Hepatocyte (in vitro differentiated cells): ENCODE data around the gene DHX58. TPM values are rescaled to one million over a fixed set of nuclear protein-coding genes. Genes with fewer than 3 reads are reported as not detected.

Experiments used
- DNase-seq: peaks from one replicate; pipeline ENCODE4 v3.0.0-alpha.2; 2016; ENCODE audit warnings: low spot score
- H2AFZ ChIP-seq: fragments of 200-600 bp; sonication (generic); 2 replicates; pipeline ENCODE4 v1.6.0; 2016; ENCODE audit warnings: antibody characterized with exemption, mild to moderate bottlenecking
- H3K27ac ChIP-seq: fragments of 200-600 bp; sonication (generic); 2 replicates; pipeline ENCODE4 v1.5.1; 2016; ENCODE audit warnings: mild to moderate bottlenecking
- H3K27me3 ChIP-seq: fragments of 200-600 bp; sonication (generic); 2 replicates; pipeline ENCODE4 v1.6.1; 2016
- H3K36me3 ChIP-seq: fragments of 200-600 bp; sonication (generic); replicated peaks from 2 replicates; pipeline ENCODE4 v1.5.1; 2016; ENCODE audit warnings: low read depth; ENCODE audit not compliant: insufficient read depth
- H3K4me1 ChIP-seq: fragments of 200-600 bp; sonication (generic); 2 replicates; pipeline ENCODE4 v1.5.1; 2016; ENCODE audit warnings: mild to moderate bottlenecking, moderate library complexity; ENCODE audit not compliant: insufficient read depth
- H3K4me2 ChIP-seq: fragments of 200-600 bp; sonication (generic); 2 replicates; pipeline ENCODE4 v1.6.0; 2016
- H3K4me3 ChIP-seq: fragments of 200-600 bp; sonication (generic); 2 replicates; pipeline ENCODE4 v1.5.1; 2016; ENCODE audit warnings: mild to moderate bottlenecking
- H3K79me2 ChIP-seq: fragments of 200-600 bp; sonication (generic); 2 replicates; pipeline ENCODE4 v1.6.0; 2017; ENCODE audit warnings: mild to moderate bottlenecking
- H3K9me2 ChIP-seq: fragments of 200-600 bp; sonication (generic); replicated peaks from 2 replicates; pipeline ENCODE4 v1.6.0; 2017; ENCODE audit warnings: mild to moderate bottlenecking; ENCODE audit not compliant: insufficient read depth
- H3K9me3 ChIP-seq: fragments of 200-600 bp; sonication (generic); 2 replicates; pipeline ENCODE4 v1.5.1; 2016; ENCODE audit warnings: low read depth, mild to moderate bottlenecking
- H4K20me1 ChIP-seq: fragments of 200-600 bp; sonication (generic); 2 replicates; pipeline ENCODE4 v1.6.0; 2016; ENCODE audit warnings: mild to moderate bottlenecking; ENCODE audit not compliant: insufficient read depth, poor library complexity, severe bottlenecking
- EZH2 ChIP-seq: fragments of 200-600 bp; sonication (generic); IDR thresholded peaks from 2 replicates; pipeline ENCODE4 v1.6.1; 2016; ENCODE audit warnings: antibody characterized with exemption, mild to moderate bottlenecking, borderline replicate concordance
- EZH2phosphoT487 ChIP-seq: fragments of 200-600 bp; sonication (generic); IDR thresholded peaks from one replicate; pipeline ENCODE4 v1.6.1; 2018; ENCODE audit warnings: antibody characterized with exemption, mild to moderate bottlenecking, low read depth, moderate library complexity; ENCODE audit not compliant: unreplicated experiment, severe bottlenecking
- WGBS: methylation state at CpG from one replicate; pipeline ENCODE4 v1.1.6; 2016; ENCODE audit warnings: low lambda C conversion rate; ENCODE audit errors: missing lambda C conversion rate; 5-methylcytosine and 5-hydroxymethylcytosine counted together
- polyA plus RNA-seq: library from polyadenylated mRNA; unstranded; fragments of >200 nt; fragmentation: Nextera tagmentation; extraction: Ambion mirVana; gene quantifications from 2 replicates; pipeline ENCODE4 v1.2.1, GENCODE V29; 2016
- total RNA-seq: library from RNA; depleted of rRNA; stranded (reverse); fragments of >200 nt; gene quantifications from 2 replicates; pipeline ENCODE4 v1.2.3, GENCODE V29; 2014
- TF ChIP-seq, protein P1 (sequence below): fragments of 200-600 bp; sonication (generic); IDR thresholded peaks from 2 replicates; pipeline ENCODE4 v1.5.1; 2016; ENCODE audit warnings: antibody characterized with exemption, mild to moderate bottlenecking; ENCODE audit not compliant: poor library complexity

DHX58 gene
- total and polyA plus RNA-seq, 2 experiments from 2014 or later = 1.4 to 1.6 TPM

GRCh38 chr17:42068979-42069378 is 43.5 kb downstream of the DHX58 start:
- no peak overlapping the region for H2AFZ ChIP-seq
- no peak overlapping the region for H3K27ac ChIP-seq
- no peak overlapping the region for H3K4me3 ChIP-seq
- 72% methylated on average over 2 of the region's 3 CpGs for WGBS
- no peaks in the 10 kb centered on the region for H3K9me3 ChIP-seq
- no peak overlapping the region for H3K4me2 ChIP-seq
- no peaks in the 10 kb centered on the region for H4K20me1 ChIP-seq
- no peaks in the 10 kb centered on the region for H3K79me2 ChIP-seq
- TF ChIP-seq EZH2phosphoT487 = no peak
- TF ChIP-seq, protein P1, sequence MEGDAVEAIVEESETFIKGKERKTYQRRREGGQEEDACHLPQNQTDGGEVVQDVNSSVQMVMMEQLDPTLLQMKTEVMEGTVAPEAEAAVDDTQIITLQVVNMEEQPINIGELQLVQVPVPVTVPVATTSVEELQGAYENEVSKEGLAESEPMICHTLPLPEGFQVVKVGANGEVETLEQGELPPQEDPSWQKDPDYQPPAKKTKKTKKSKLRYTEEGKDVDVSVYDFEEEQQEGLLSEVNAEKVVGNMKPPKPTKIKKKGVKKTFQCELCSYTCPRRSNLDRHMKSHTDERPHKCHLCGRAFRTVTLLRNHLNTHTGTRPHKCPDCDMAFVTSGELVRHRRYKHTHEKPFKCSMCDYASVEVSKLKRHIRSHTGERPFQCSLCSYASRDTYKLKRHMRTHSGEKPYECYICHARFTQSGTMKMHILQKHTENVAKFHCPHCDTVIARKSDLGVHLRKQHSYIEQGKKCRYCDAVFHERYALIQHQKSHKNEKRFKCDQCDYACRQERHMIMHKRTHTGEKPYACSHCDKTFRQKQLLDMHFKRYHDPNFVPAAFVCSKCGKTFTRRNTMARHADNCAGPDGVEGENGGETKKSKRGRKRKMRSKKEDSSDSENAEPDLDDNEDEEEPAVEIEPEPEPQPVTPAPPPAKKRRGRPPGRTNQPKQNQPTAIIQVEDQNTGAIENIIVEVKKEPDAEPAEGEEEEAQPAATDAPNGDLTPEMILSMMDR = no peak
- TF ChIP-seq EZH2 = no peak
- no peak for DNase-seq
- no peaks in the 10 kb centered on the region for H3K4me1 ChIP-seq
- H3K9me2 ChIP-seq = no peaks in the 10 kb centered on the region
- no peaks in the 10 kb centered on the region for H3K36me3 ChIP-seq
- H3K27me3 ChIP-seq = peaks cover 26% of the 10 kb centered on the region

GRCh38 chr17:42067371-42068091 is 45.0 kb downstream of the DHX58 start:
- DNase-seq = peak; percentile 64
- H3K27me3 ChIP-seq = peaks cover 14% of the 10 kb centered on the region
- H3K4me1 ChIP-seq = no peaks in the 10 kb centered on the region
- H3K27ac ChIP-seq = no peak overlapping the region
- no peaks in the 10 kb centered on the region for H3K79me2 ChIP-seq
- H2AFZ ChIP-seq = no peak overlapping the region
- H4K20me1 ChIP-seq = no peaks in the 10 kb centered on the region
- H3K36me3 ChIP-seq = no peaks in the 10 kb centered on the region
- TF ChIP-seq, protein P1 = peak; percentile 69
- TF ChIP-seq EZH2 = no peak
- H3K9me3 ChIP-seq = no peaks in the 10 kb centered on the region
- H3K4me2 ChIP-seq = no peak overlapping the region
- no peak overlapping the region for H3K4me3 ChIP-seq
- H3K9me2 ChIP-seq = no peaks in the 10 kb centered on the region
- WGBS = 28% methylated on average over 12 of the region's 12 CpGs

- Histone ChIP-seq H3K9me3 (no peaks in the 10 kb centered on the region), H3K4me3 (no peak overlapping the region), H3K27me3 (no peaks in the 10 kb centered on the region), H3K79me2 (no peaks in the 10 kb centered on the region), H3K4me1 (no peaks in the 10 kb centered on the region), H2AFZ (no peak overlapping the region), H3K4me2 (no peak overlapping the region), H3K36me3 (no peaks in the 10 kb centered on the region), H3K27ac (no peak overlapping the region), H4K20me1 (no peaks in the 10 kb centered on the region), H3K9me2 (no peaks in the 10 kb centered on the region)
- WGBS = 67% methylated on average over 2 of the region's 2 CpGs
- TF ChIP-seq EZH2phosphoT487 (no peak), EZH2 (no peak)
- TF ChIP-seq, protein P1 = no peak
- DNase-seq = no peak
Measured at GRCh38 chr17:42065201-42065600, 47.3 kb downstream of the DHX58 start.
